Choroid plexus epithelial cell (primary cell): ENCODE measurements around the gene MTTP.

Source experiments
- DNase-seq: peaks from one replicate; pipeline ENCODE4 v3.0.0-alpha.2; 2010; ENCODE audit warnings: low read depth
- H3K4me3 ChIP-seq: 2 replicates; pipeline ENCODE4 v1.5.1; 2011; ENCODE audit warnings: low read depth, mild to moderate bottlenecking, control low read depth, low read length, moderate library complexity
- CTCF ChIP-seq: conservative IDR thresholded peaks from 2 replicates; pipeline ENCODE4 v1.5.1; 2011; ENCODE audit warnings: low read depth, mild to moderate bottlenecking, control low read depth, inconsistent platforms, low read length, moderate library complexity

Gene MTTP

DNA sequence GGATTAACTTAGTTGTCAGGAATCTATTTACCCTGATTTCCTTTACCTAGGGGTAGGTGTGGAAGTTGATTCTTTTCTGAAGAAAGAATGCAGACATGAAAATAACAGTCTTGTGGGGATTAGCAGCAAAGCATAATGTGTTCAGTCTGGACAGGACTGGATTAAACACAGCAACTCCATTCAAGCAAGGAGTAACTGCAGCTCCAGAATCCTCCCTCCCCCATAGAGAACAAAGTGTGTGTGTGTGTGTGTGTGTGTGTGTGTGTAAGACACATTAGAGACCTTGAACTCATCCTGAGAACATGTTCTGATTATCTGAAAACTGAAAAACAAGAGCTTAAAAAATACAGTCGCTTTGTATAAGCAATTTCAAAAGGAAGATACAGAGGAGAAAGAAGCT is 73.7 kb downstream of the MTTP start:
- no peak overlapping the region for H3K4me3 ChIP-seq
- no peak for TF ChIP-seq CTCF
- DNase-seq, result no peak

DNA sequence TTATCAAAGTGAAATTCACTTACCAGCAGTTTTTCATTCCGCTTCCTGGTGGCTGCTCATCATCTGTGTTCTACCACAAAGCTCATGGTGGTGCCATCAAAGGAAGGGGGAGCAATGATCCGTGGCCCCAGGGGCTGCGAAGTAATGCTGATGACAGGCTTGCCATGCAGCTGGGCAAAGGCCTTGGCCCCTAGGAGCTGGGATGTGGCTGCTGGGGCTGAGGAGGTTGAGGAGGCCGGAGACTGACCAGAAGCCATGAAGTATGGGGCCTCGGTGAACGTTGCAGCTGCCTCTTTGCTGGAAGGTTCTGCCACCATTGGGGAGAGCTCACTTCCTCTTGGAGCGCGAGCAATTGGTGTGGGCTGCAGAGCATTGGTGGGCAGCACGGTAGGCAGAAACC is 74.6 kb downstream of the MTTP start:
- TF ChIP-seq CTCF, result no peak
- DNase-seq, result no peak
- H3K4me3 ChIP-seq, result no peak overlapping the region

DNA sequence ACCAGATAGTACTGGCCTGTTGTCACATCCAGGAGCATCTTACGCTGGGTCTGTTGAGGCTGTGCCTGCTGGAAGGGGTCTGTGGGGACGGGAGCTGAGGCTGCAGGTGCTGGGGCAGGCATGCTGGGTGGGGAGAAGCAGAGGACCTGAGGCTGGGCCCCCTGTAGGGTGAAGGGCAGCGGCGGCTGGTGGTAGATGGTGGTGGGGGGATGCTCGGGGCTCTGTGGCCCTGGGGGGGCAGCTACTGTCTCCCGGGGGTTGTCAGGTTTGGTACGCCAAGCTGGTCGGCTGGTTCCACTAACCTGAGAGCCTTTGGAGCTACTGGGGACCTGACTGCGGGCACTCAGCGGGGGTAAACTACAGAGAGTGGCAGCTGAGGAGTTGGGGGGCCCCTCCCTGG is 75.2 kb downstream of the MTTP start:
- DNase-seq, result no peak
- H3K4me3 ChIP-seq, result no peak overlapping the region
- no peak for TF ChIP-seq CTCF

GRCh38 chr4:99651016-99651769 is 76.6 kb downstream of the MTTP start:
- TF ChIP-seq CTCF, result no peak
- H3K4me3 ChIP-seq, result no peak overlapping the region
- no peak for DNase-seq

DNA sequence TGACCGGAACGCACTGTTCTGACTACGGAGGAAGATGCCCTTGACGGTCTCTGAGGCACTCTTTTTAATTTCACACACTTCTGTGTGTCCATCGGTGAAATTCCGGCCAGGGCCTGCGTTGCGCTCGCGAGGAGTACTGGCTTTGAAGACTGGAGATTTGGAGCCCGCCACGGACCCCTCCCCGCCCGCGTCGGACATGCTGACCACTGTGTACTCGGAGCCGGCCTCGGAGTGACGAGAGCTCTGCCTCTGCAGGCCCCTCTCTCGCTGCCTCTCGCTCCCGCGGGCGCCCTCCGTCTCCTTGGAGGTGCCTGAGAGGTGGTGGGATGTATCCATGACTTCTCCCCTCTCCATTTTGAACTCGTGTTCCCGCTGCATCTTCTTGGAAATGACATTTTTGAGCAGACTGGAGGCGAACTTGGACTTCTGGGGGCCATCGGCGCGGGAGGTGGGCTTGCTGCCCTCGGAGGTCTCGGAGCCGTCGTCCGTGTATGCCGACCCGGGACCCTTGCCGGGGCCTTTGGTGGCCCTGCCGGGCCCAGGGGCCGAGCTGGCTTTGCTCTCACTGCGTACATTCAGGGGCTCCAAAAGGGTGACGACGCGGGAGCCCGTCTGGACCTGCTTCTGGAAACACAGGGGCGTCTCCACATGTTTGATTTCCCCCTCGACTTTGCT is 77.3 kb downstream of the MTTP start:
- TF ChIP-seq CTCF, result no peak
- no peak overlapping the region for H3K4me3 ChIP-seq
- DNase-seq, result no peak

DNA sequence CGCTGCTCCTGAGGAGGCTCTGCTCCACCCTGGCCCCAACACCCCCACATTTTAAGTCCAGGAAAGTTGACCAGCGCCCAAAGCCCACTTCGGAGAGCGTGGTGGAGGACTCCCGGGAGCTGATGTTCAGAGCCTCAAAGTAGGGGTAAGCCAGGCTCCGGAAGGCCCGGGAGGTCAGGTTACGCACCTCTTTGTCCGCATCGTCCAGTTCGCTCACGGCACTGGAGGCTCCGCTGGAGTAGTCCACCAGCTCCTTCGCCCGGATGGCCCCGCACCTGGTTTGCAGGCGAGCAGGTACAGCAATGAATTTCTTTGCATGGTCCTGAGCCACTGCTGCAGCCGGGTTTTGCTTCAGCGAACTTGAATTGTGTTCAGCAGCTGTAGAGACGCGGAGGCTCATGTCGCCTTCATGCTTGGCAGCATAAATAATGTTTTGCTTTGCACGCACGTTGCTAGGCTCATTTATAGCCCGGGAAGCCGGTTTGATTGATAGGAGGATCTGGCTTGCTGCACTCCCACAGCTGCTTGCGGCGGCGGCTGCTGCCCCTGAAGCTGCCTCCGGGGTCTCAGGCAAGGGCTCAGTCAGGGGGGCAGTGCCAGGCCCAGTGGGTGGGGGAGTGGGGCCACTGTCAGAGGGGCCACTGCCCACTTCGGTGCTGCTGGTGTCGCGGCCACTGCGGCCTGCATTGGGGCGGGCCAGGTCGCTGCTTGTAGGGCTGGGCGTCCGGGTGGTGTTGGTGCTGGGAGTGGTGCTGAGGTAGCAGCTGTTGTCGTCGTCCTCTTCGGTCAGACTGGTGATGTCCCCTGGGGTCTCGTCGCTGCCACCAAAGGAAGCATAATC is 78.2 kb downstream of the MTTP start:
- no peak overlapping the region for H3K4me3 ChIP-seq
- DNase-seq, result no peak
- TF ChIP-seq CTCF, result no peak
